Liver (tissue), 3 donors: Measurements from ENCODE around the gene LENEP.

ENCODE experiments used
- CTCF ChIP-seq: fragments of 150-350 bp; IDR thresholded peaks from 2 replicates; pipeline ENCODE4 v1.5.1; 2017; ENCODE audit warnings: improper control_type of control experiment, low read depth, low read length; ENCODE audit not compliant: missing input control
- RAD21 ChIP-seq, 2 donors: IDR thresholded peaks; 2 replicates each; pipeline ENCODE4 v1.6.1; 2016; ENCODE audit warnings: antibody characterized with exemption in 2 of 2, mild to moderate bottlenecking in 2 of 2
- TAF1 ChIP-seq: conservative IDR thresholded peaks from 2 replicates; pipeline ENCODE4 v1.6.1; 2016; ENCODE audit warnings: antibody characterized with exemption, mild to moderate bottlenecking
- TF ChIP-seq, protein P1 (sequence below): IDR thresholded peaks from 2 replicates; pipeline ENCODE4 v1.6.1; 2016; ENCODE audit warnings: antibody characterized with exemption
- donor health status: healthy.
- donor health status: healthy.

DNA sequence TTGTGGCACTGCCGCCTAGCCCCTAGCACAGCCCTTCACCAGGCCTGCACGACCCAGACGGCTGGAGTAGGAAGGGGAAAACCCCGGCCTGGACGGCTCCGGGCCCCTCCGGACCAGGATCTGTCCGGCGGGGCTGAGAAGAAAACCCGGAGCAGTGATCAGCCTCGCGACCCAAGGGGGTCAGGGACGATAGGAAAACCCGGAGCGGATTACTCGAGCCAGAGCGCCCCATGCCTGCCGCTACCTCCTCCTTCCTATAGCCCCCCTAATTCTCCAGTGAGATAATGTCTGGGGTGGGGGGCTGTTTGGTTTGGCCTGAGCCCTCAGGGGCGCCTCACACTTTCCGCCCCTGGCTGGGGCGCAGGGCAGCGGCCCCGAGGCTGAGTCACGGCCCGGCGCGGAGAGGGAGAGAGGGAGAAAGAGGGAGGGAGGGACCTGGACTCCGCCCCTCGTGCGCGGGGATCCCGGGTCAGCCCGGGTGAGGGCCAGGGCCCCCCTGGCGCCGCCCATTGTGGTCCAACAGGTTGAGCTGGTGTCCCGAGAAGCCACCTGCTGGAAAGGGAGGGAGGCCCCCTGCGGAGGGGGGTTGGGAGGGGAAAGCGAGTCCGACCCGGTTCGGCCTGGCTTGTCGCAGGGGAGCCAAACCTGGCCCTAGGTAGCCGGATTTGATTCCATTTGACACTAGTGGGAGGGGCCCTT lies 7.5 kb downstream of the LENEP start:
- no peak for TF ChIP-seq CTCF
- peak in 1 of 2 donors; percentile 13 for TF ChIP-seq RAD21 (IDR thresholded peaks at IDR 0.05)
- TF ChIP-seq, protein P1, sequence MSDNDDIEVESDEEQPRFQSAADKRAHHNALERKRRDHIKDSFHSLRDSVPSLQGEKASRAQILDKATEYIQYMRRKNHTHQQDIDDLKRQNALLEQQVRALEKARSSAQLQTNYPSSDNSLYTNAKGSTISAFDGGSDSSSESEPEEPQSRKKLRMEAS = peak; percentile 36
- TF ChIP-seq TAF1 = peak; percentile 21
